ENCODE results near the gene GPC6.

The GPC6 gene

GRCh38 chr13:93265800-93266199 lies 39.2 kb downstream of the GPC6 start:
- H3K4me2 ChIP-seq (ENCODE audit: low read depth, low read length, poor library complexity, severe bottlenecking), result no peak overlapping the region
- H3K36me3 ChIP-seq (ENCODE audit: low read length), result no peaks in the 10 kb centered on the region
- H3K9ac ChIP-seq (ENCODE audit: low read length), result no peak overlapping the region
- H3K79me2 ChIP-seq (ENCODE audit: insufficient read depth, low read length), result no peaks in the 10 kb centered on the region
- H2AFZ ChIP-seq (ENCODE audit: low read depth, low read length, severe bottlenecking), result no peak overlapping the region
- no peak overlapping the region for H3K27ac ChIP-seq (ENCODE audit: low read depth, low read length)
- no peaks in the 10 kb centered on the region for H3K9me2 ChIP-seq (replicated peaks; ENCODE audit: insufficient read depth, low read length)
- H4K20me1 ChIP-seq (ENCODE audit: low read depth, low read length), result no peaks in the 10 kb centered on the region
- no peaks in the 10 kb centered on the region for H3K27me3 ChIP-seq (ENCODE audit: low read length)
- TF ChIP-seq CTCF (IDR thresholded peaks at IDR 0.05; ENCODE audit: insufficient read depth, low read length, poor library complexity, severe bottlenecking), result no peak
- no peak overlapping the region for H3K4me3 ChIP-seq (ENCODE audit: insufficient read depth, low read length, poor library complexity, severe bottlenecking)
- no peaks in the 10 kb centered on the region for H3F3A ChIP-seq (ENCODE audit: insufficient read depth)
- H3K9me3 ChIP-seq (ENCODE audit: insufficient read depth, low read length), result no peaks in the 10 kb centered on the region

DNA sequence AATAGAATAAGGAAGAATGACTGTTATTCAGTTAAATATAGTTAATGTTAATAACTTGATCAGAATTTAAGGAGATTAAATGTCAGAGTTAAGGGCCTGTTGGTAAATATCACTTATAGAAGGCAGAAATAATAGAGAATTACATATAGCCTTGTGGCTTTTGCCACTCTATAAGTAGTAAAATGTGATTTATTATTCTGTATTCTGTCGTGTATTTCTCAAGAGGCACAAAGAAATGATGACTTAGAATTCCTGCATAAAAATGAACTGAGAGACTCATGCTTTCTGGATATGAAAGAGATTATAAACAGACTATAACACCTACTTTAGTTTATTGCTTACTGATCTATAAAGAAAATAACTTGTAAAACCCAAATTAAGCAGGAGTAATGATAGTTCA lies 40.1 kb downstream of the GPC6 start:
- Histone ChIP-seq H3K4me2 (ENCODE audit: low read depth, low read length, poor library complexity, severe bottlenecking) (no peak overlapping the region), H3K9me2 (replicated peaks; ENCODE audit: insufficient read depth, low read length) (no peaks in the 10 kb centered on the region), H3K27ac (ENCODE audit: low read depth, low read length) (no peak overlapping the region), H3K27me3 (ENCODE audit: low read length) (no peaks in the 10 kb centered on the region), H3K79me2 (ENCODE audit: insufficient read depth, low read length) (no peaks in the 10 kb centered on the region), H3K4me3 (ENCODE audit: insufficient read depth, low read length, poor library complexity, severe bottlenecking) (no peak overlapping the region), H4K20me1 (ENCODE audit: low read depth, low read length) (no peaks in the 10 kb centered on the region), H3K36me3 (ENCODE audit: low read length) (no peaks in the 10 kb centered on the region), H3F3A (ENCODE audit: insufficient read depth) (no peaks in the 10 kb centered on the region), H3K9ac (ENCODE audit: low read length) (no peak overlapping the region), H3K9me3 (ENCODE audit: insufficient read depth, low read length) (no peaks in the 10 kb centered on the region), H2AFZ (ENCODE audit: low read depth, low read length, severe bottlenecking) (no peak overlapping the region)
- TF ChIP-seq CTCF (IDR thresholded peaks at IDR 0.05; ENCODE audit: insufficient read depth, low read length, poor library complexity, severe bottlenecking) (no peak), EZH2phosphoT487 (conservative IDR thresholded peaks at IDR 0.05; ENCODE audit: low read length) (no peak)

- H3K36me3 ChIP-seq (ENCODE audit: low read length), result no peaks in the 10 kb centered on the region
- no peaks in the 10 kb centered on the region for H4K20me1 ChIP-seq (ENCODE audit: low read depth, low read length)
- TF ChIP-seq CTCF (IDR thresholded peaks at IDR 0.05; ENCODE audit: insufficient read depth, low read length, poor library complexity, severe bottlenecking), result no peak
- no peak for TF ChIP-seq EZH2phosphoT487 (conservative IDR thresholded peaks at IDR 0.05; ENCODE audit: low read length)
- H3K4me3 ChIP-seq (ENCODE audit: insufficient read depth, low read length, poor library complexity, severe bottlenecking), result no peak overlapping the region
- H3F3A ChIP-seq (ENCODE audit: insufficient read depth), result no peaks in the 10 kb centered on the region
- no peaks in the 10 kb centered on the region for H3K79me2 ChIP-seq (ENCODE audit: insufficient read depth, low read length)
- H2AFZ ChIP-seq (ENCODE audit: low read depth, low read length, severe bottlenecking), result no peak overlapping the region
- H3K9me3 ChIP-seq (ENCODE audit: insufficient read depth, low read length), result no peaks in the 10 kb centered on the region
- no peaks in the 10 kb centered on the region for H3K27me3 ChIP-seq (ENCODE audit: low read length)
- H3K4me2 ChIP-seq (ENCODE audit: low read depth, low read length, poor library complexity, severe bottlenecking), result no peak overlapping the region
- no peak overlapping the region for H3K9ac ChIP-seq (ENCODE audit: low read length)
- no peak overlapping the region for H3K27ac ChIP-seq (ENCODE audit: low read depth, low read length)
- H3K9me2 ChIP-seq (replicated peaks; ENCODE audit: insufficient read depth, low read length), result no peaks in the 10 kb centered on the region
Measured at GRCh38 chr13:93268327-93269028, 41.9 kb downstream of the GPC6 start.
